ENCODE measurements around the gene TEX35. TPM values are rescaled to one million over a fixed set of nuclear protein-coding genes. Genes with fewer than 3 reads are reported as not detected.

The TEX35 gene
- total and polyA plus RNA-seq, 3 donors from 2014 or later, result 32.1 to 131 (median 69.9) TPM

DNA sequence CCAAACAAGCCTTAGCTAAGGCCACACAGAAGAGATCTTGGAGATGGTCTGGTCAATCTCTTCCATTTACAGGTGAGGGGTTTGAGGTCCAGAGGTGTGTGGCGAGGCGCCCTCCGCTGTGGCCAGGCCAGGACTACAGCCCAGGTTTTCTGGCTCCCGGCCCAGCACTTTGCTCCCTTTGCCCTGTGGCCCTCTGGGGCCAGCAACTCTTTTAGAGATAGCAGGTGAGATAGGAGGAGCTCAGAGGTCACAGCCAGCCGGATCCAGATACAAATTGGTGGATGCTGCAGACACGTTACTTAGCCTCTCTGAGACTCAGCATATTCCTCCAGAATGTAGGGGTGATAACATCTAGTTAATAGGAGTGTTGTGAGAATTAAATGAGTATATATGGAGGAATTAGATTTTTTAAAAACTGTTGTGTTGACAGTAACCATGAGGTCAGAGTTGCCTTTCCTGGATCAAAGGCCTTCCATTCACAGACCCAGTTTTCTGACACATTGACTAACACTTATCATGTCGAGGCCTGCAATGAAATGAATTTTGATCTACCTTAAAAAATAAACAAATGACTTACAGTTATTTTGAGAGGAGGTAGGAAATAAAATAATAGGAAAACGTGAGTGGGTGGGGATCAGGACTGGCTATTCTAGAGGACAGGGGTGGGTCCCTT, 16.6 kb downstream of the TEX35 start:
- no peak for TF ChIP-seq POLR2A (IDR thresholded peaks at IDR 0.05)
- TF ChIP-seq, protein P1, sequence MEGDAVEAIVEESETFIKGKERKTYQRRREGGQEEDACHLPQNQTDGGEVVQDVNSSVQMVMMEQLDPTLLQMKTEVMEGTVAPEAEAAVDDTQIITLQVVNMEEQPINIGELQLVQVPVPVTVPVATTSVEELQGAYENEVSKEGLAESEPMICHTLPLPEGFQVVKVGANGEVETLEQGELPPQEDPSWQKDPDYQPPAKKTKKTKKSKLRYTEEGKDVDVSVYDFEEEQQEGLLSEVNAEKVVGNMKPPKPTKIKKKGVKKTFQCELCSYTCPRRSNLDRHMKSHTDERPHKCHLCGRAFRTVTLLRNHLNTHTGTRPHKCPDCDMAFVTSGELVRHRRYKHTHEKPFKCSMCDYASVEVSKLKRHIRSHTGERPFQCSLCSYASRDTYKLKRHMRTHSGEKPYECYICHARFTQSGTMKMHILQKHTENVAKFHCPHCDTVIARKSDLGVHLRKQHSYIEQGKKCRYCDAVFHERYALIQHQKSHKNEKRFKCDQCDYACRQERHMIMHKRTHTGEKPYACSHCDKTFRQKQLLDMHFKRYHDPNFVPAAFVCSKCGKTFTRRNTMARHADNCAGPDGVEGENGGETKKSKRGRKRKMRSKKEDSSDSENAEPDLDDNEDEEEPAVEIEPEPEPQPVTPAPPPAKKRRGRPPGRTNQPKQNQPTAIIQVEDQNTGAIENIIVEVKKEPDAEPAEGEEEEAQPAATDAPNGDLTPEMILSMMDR (IDR thresholded peaks at IDR 0.05), result no peak
- no peak for DNase-seq
- Histone ChIP-seq H3K4me3 (no peak overlapping the region), H3K27me3 (no peaks in the 10 kb centered on the region), H3K4me1 (no peaks in the 10 kb centered on the region), H3K27ac (no peak overlapping the region), H3K36me3 (ENCODE audit: low read depth, missing control alignments) (no peaks in the 10 kb centered on the region), H3K9me3 (no peaks in the 10 kb centered on the region)
- intact Hi-C loops (cut with DNase I; ENCODE audit: low total_unique reads), result loop anchor here (10.0 kb wide), 1 partner anchor 475 kb away; no protein-coding TSS in a partner anchor
- 85 to 94% methylated on average over 8 of the region's 8 CpGs for WGBS, 2 donors

DNA sequence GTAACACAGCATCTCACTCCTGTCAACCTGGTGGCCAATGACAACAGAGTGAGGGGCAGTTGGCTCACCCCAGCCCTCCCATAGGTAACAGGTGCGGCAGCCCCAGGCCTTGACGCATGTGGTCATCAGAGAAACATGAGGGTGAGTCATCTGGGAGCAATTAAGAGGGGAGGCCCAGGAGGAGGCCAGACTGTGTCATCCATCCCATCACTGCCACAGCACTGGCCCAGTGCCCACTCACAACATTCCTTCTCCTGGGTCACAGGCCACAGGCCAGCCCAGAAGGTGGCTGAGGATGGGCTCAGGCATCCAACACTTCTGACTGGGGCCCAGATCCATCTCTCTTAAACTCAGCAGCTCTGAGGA, 17.1 kb downstream of the TEX35 start:
- Histone ChIP-seq H3K36me3 (ENCODE audit: low read depth, missing control alignments) (no peaks in the 10 kb centered on the region), H3K4me3 (no peak overlapping the region), H3K27me3 (no peaks in the 10 kb centered on the region), H3K9me3 (no peaks in the 10 kb centered on the region), H3K4me1 (no peaks in the 10 kb centered on the region), H3K27ac (no peak overlapping the region)
- 80 to 97% methylated on average over 2 of the region's 2 CpGs for WGBS, 2 donors
- DNase-seq, result no peak
- intact Hi-C loops (cut with DNase I; ENCODE audit: low total_unique reads), result loop anchor here (10.0 kb wide), 1 partner anchor 475 kb away; no protein-coding TSS in a partner anchor
- TF ChIP-seq, protein P1 (IDR thresholded peaks at IDR 0.05), result no peak
- TF ChIP-seq POLR2A (IDR thresholded peaks at IDR 0.05), result no peak

DNA sequence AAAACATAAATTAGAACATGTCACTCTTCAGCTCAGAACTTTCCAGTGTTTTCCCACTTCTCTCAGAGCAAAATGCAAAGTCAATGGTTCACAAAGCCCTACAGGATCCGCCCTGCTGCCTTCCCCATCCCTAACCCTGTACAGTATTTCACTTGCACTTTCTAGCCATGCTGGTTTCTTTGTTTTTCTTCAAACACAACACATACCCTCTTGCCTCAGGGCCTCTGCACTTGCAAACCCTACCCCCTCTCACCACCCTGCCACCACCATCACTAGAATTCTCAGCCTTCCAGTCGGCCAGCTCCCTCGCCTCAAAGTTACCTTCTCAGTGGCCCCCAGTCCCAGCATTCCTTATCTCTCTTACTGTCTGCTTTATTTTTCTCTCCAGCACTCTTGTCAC, 17.6 kb downstream of the TEX35 start:
- H3K27me3 ChIP-seq, result no peaks in the 10 kb centered on the region
- no peak overlapping the region for H3K27ac ChIP-seq
- intact Hi-C loops (cut with DNase I; ENCODE audit: low total_unique reads), result loop anchor here (10.0 kb wide), 1 partner anchor 474 kb away; no protein-coding TSS in a partner anchor
- H3K4me1 ChIP-seq, result no peaks in the 10 kb centered on the region
- H3K36me3 ChIP-seq (ENCODE audit: low read depth, missing control alignments), result no peaks in the 10 kb centered on the region
- H3K4me3 ChIP-seq, result no peak overlapping the region
- H3K9me3 ChIP-seq, result no peaks in the 10 kb centered on the region
- no peak for DNase-seq
- TF ChIP-seq POLR2A (IDR thresholded peaks at IDR 0.05), result no peak
- TF ChIP-seq, protein P1 (IDR thresholded peaks at IDR 0.05), result no peak
- WGBS, 2 donors, result 92 to 93% methylated on average over 3 of the region's 3 CpGs

DNA sequence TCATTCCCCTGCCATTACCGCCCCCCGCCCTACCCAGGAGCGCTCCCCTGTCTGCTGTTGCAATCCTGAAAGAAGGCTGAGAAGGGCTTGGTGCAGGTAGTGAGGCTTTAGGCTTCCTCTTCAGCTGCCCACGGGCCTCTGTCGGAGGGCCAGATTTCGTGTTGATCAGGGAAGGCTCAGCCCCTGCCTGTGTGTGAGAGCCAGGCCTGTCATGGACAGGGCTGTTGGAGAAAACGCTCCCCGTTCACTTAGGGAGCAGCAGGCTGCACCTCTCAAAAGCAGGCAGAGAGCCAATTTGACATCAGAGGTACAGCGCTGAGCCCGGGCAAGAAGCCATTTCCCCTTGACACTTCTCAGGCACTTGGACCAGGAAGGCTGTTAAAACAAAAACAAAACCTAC, 19.0 kb downstream of the TEX35 start:
- TF ChIP-seq, protein P1 (IDR thresholded peaks at IDR 0.05), result no peak
- no peak for TF ChIP-seq POLR2A (IDR thresholded peaks at IDR 0.05)
- WGBS, 2 donors, result 6 to 41% methylated on average over 4 to 10 of the region's 10 CpGs
- no peaks in the 10 kb centered on the region for H3K9me3 ChIP-seq
- DNase-seq, result no peak
- H3K27me3 ChIP-seq, result no peaks in the 10 kb centered on the region
- intact Hi-C loops (cut with DNase I; ENCODE audit: low total_unique reads), result loop anchor here (10.0 kb wide), 1 partner anchor 473 kb away; no protein-coding TSS in a partner anchor
- H3K4me3 ChIP-seq, result peak overlapping the region in 1 of 2 donors; percentile 4
- no peaks in the 10 kb centered on the region for H3K36me3 ChIP-seq (ENCODE audit: low read depth, missing control alignments)
- no peaks in the 10 kb centered on the region for H3K4me1 ChIP-seq
- H3K27ac ChIP-seq, result no peak overlapping the region

DNA sequence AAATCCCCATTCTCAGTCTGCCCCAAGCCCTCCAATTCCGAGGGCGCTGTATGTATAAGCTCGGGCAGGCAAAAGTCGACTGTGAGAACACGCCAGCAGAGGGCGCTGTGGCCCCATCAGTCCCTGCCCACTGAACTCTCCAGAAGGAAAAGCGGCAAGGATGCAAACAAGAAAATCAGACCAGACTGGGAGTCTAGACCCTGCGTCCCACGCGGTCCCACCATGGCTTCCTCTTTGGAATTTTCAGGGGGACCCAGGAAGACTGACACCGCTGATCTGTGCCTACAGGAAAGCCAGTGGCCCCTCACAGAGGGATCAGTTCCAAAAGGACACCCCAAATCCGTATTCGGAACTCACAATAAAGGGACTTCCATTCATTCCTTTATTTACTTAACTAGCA, 19.5 kb downstream of the TEX35 start:
- peak overlapping the region in 1 of 2 donors; percentile 4 for H3K4me3 ChIP-seq
- H3K4me1 ChIP-seq, result no peaks in the 10 kb centered on the region
- WGBS, 2 donors, result 15 to 34% methylated on average over 13 of the region's 13 CpGs
- no peaks in the 10 kb centered on the region for H3K9me3 ChIP-seq
- TF ChIP-seq, protein P1 (IDR thresholded peaks at IDR 0.05), result peak; percentile 79 to 95 (median 88)
- TF ChIP-seq POLR2A (IDR thresholded peaks at IDR 0.05), result no peak
- no peaks in the 10 kb centered on the region for H3K36me3 ChIP-seq (ENCODE audit: low read depth, missing control alignments)
- DNase-seq, result peak; percentile 91
- H3K27me3 ChIP-seq, result no peaks in the 10 kb centered on the region
- intact Hi-C loops (cut with DNase I; ENCODE audit: low total_unique reads), result loop anchor here (10.0 kb wide), 1 partner anchor 472 kb away; no protein-coding TSS in a partner anchor
- H3K27ac ChIP-seq, result no peak overlapping the region

All from testis (tissue), 3 donors.